ENCODE results near the gene DNASE1L1. TPM values are rescaled to one million over a fixed set of nuclear protein-coding genes. Genes with fewer than 3 reads are reported as not detected.

DNASE1L1 gene
- total RNA-seq, 4 donors from 2014 or later = 15.9 to 156 (median 36.9) TPM

GRCh38 chrX:154381271-154381670, 27.8 kb downstream of the DNASE1L1 start:
- Histone ChIP-seq H3K36me3 (no peaks in the 10 kb centered on the region), H3K4me3 (no peak overlapping the region), H3K9me3 (no peaks in the 10 kb centered on the region), H3K27me3 (no peaks in the 10 kb centered on the region), H3K27ac (peak overlapping the region in 2 of 4 donors; percentile 97 to 99), H3K4me1 (peaks cover 0 to 17% (median 7%) of the 10 kb centered on the region in 4 donors)
- in situ Hi-C loops (cut with MboI; ENCODE audit: low pct_ligation_motif_present in 1 of 4, low pct_unique_long_range_greater_than_20kb in 1 of 4, low sequenced_read_pairs in 3 of 4) (no loop called here), intact Hi-C loops (cut with DNase I; ENCODE audit: low total_unique reads) (no loop called here)
- no peak for DNase-seq
- WGBS, 2 donors (ENCODE audit: low coverage in 1 of 2) = 51% methylated on average over 6 of the region's 6 CpGs; no CpG with 5 or more reads in 1 of the 2 donors
- TF ChIP-seq, protein P1, sequence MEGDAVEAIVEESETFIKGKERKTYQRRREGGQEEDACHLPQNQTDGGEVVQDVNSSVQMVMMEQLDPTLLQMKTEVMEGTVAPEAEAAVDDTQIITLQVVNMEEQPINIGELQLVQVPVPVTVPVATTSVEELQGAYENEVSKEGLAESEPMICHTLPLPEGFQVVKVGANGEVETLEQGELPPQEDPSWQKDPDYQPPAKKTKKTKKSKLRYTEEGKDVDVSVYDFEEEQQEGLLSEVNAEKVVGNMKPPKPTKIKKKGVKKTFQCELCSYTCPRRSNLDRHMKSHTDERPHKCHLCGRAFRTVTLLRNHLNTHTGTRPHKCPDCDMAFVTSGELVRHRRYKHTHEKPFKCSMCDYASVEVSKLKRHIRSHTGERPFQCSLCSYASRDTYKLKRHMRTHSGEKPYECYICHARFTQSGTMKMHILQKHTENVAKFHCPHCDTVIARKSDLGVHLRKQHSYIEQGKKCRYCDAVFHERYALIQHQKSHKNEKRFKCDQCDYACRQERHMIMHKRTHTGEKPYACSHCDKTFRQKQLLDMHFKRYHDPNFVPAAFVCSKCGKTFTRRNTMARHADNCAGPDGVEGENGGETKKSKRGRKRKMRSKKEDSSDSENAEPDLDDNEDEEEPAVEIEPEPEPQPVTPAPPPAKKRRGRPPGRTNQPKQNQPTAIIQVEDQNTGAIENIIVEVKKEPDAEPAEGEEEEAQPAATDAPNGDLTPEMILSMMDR (IDR thresholded peaks at IDR 0.05) = no peak
- TF ChIP-seq POLR2AphosphoS5 (IDR thresholded peaks at IDR 0.05) (no peak), POLR2A (IDR thresholded peaks at IDR 0.05) (no peak), EP300 (IDR thresholded peaks at IDR 0.05; ENCODE audit: low read depth) (no peak)

DNA sequence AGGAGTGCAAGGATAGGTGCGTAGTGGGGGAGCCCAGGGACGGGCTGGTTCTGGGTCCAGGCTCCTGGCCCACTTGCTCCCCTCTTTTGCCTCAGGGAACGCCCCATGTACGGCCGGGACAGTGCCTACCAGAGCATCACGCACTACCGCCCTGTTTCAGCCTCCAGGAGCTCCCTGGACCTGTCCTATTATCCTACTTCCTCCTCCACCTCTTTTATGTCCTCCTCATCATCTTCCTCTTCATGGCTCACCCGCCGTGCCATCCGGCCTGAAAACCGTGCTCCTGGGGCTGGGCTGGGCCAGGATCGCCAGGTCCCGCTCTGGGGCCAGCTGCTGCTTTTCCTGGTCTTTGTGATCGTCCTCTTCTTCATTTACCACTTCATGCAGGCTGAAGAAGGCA, 28.3 kb downstream of the DNASE1L1 start:
- TF ChIP-seq POLR2A (IDR thresholded peaks at IDR 0.05) (no peak), EP300 (IDR thresholded peaks at IDR 0.05; ENCODE audit: low read depth) (no peak), POLR2AphosphoS5 (IDR thresholded peaks at IDR 0.05) (no peak)
- TF ChIP-seq, protein P1 (IDR thresholded peaks at IDR 0.05) = no peak
- peak overlapping the region; percentile 95 to 99 (median 96) for H3K27ac ChIP-seq
- 79% methylated on average over 14 of the region's 14 CpGs; no CpG with 5 or more reads in 1 of the 2 donors for WGBS, 2 donors (ENCODE audit: low coverage in 1 of 2)
- peak overlapping the region in 1 of 4 donors; percentile 73 for H3K4me3 ChIP-seq
- no peak for DNase-seq
- H3K9me3 ChIP-seq = no peaks in the 10 kb centered on the region
- H3K36me3 ChIP-seq = no peaks in the 10 kb centered on the region
- H3K4me1 ChIP-seq = peaks cover 0 to 17% (median 7%) of the 10 kb centered on the region in 4 donors
- intact Hi-C loops (cut with DNase I; ENCODE audit: low total_unique reads) (no loop called here), in situ Hi-C loops (cut with MboI; ENCODE audit: low pct_ligation_motif_present in 1 of 4, low pct_unique_long_range_greater_than_20kb in 1 of 4, low sequenced_read_pairs in 3 of 4) (no loop called here)
- no peaks in the 10 kb centered on the region for H3K27me3 ChIP-seq

DNA sequence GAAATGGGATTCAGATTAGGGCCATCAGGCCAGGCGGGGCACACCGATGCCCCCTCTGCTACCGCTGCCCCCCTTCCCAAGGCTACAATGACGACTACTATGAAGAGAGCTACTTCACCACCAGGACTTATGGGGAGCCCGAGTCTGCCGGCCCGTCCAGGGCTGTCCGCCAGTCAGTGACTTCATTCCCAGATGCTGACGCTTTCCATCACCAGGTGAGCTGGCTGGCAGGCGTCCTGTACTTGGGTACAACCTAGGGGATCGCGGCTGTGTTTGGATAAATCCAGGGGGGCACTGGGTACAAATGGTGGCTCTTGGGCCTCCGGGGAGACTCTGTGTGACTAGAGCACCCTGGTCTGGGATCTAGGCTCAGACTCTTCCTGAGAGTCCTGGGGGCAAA, 28.9 kb downstream of the DNASE1L1 start:
- Histone ChIP-seq H3K27me3 (no peaks in the 10 kb centered on the region), H3K36me3 (no peaks in the 10 kb centered on the region), H3K4me1 (peaks cover 0 to 17% (median 7%) of the 10 kb centered on the region in 4 donors), H3K27ac (peak overlapping the region; percentile 95 to 99 (median 96)), H3K4me3 (peak overlapping the region; percentile 62 to 92 (median 80)), H3K9me3 (no peaks in the 10 kb centered on the region)
- 55% methylated on average over 6 of the region's 13 CpGs; no CpG with 5 or more reads in 1 of the 2 donors for WGBS, 2 donors (ENCODE audit: low coverage in 1 of 2)
- intact Hi-C loops (cut with DNase I; ENCODE audit: low total_unique reads) = no loop called here
- TF ChIP-seq, protein P1 (IDR thresholded peaks at IDR 0.05) = no peak
- TF ChIP-seq POLR2AphosphoS5 (IDR thresholded peaks at IDR 0.05) = no peak
- no peak for TF ChIP-seq EP300 (IDR thresholded peaks at IDR 0.05; ENCODE audit: low read depth)
- TF ChIP-seq POLR2A (IDR thresholded peaks at IDR 0.05) = no peak
- in situ Hi-C loops (cut with MboI; ENCODE audit: low pct_ligation_motif_present in 1 of 4, low pct_unique_long_range_greater_than_20kb in 1 of 4, low sequenced_read_pairs in 3 of 4) = no loop called here
- DNase-seq = no peak

DNA sequence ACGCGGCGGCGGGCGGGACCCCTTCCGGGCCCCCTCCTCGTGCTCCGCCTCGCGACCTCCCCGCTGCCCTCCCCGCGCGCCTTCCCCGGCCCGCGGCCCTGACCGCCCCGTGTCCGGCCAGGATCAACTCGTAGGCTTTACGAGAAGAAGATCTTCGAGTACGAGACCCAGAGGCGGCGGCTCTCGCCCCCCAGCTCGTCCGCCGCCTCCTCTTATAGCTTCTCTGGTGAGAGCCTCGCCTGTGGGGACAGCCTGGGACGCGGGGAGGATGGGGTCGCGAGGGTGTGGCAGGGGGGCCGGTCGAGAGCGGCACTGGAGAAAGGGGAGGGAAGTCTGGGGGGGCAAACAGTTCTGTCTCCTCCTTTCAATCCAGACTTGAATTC, 29.5 kb downstream of the DNASE1L1 start:
- Histone ChIP-seq H3K36me3 (no peaks in the 10 kb centered on the region), H3K4me1 (peaks cover 0 to 19% (median 8%) of the 10 kb centered on the region in 4 donors), H3K4me3 (peak overlapping the region; percentile 62 to 92 (median 80)), H3K27me3 (no peaks in the 10 kb centered on the region), H3K27ac (peak overlapping the region; percentile 95 to 99 (median 96)), H3K9me3 (no peaks in the 10 kb centered on the region)
- 56% methylated on average over 36 of the region's 38 CpGs; no CpG with 5 or more reads in 1 of the 2 donors for WGBS, 2 donors (ENCODE audit: low coverage in 1 of 2)
- no peak for DNase-seq
- intact Hi-C loops (cut with DNase I; ENCODE audit: low total_unique reads) = no loop called here
- TF ChIP-seq POLR2A (IDR thresholded peaks at IDR 0.05) (no peak), EP300 (IDR thresholded peaks at IDR 0.05; ENCODE audit: low read depth) (no peak), POLR2AphosphoS5 (IDR thresholded peaks at IDR 0.05) (no peak)
- TF ChIP-seq, protein P1 (IDR thresholded peaks at IDR 0.05) = no peak
- in situ Hi-C loops (cut with MboI; ENCODE audit: low pct_ligation_motif_present in 1 of 4, low pct_unique_long_range_greater_than_20kb in 1 of 4, low sequenced_read_pairs in 3 of 4) = no loop called here

Measured in transverse colon (tissue), 4 donors.